Right lobe of liver (tissue), 4 donors: Measurements from ENCODE around the gene DNAJC27.

Experiments
- CTCF ChIP-seq, 4 donors: fragments of 200-600 bp in 3 of 4; fragments of 450-650 bp in 1 of 4; IDR thresholded peaks; one replicate each; pipeline versions ENCODE4 v1.5.1 to v1.8.0; 2016 to 2022; ENCODE audit warnings: antibody characterized with exemption in 4 of 4, mild to moderate bottlenecking in 2 of 4
- POLR2A ChIP-seq: fragments of 450-650 bp; IDR thresholded peaks from one replicate; pipeline ENCODE4 v1.6.1; 2017; ENCODE audit warnings: antibody characterized with exemption, mild to moderate bottlenecking
- donor health status: DM: no; HTN: no; CAD: no.
- donor health status: DM: no; HTN: no; CAD: no.
- donor health status: DM: no; HTN: yes; CAD: no.

DNA sequence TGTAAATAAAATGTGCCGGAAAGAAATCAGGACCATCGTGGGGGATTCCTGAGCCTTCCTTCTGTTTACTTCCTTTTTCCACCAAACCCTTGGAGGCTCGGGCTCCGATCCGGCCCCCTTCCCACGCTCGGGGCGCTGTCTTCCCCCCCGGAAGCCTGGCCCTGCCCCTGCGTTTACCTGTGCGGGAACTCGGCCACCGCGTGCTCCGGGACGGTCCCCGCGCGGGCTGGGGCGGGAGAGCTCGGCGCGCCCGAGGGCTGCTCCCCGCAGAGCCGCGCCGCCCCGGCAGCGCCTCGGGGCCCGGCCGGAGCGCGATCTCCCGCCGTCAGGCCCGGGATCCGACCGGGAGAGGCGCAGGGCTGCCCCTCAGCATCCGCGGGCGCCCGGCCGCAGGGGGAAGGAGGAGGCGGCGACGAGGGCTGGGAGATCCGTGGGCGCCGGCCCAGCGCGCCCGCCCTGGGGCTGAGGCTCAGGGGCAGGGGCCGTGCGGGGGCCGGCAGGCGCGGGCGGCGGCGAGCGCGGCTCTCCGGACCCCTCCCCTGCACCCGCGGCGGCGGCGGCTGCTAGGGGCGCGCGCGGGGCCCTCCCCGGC, 52.2 kb downstream of the DNAJC27 start:
- TF ChIP-seq CTCF (IDR thresholded peaks at IDR 0.05) (no peak), POLR2A (no peak)
